ENCODE measurements around the gene SYP. TPM values are rescaled to one million over a fixed set of nuclear protein-coding genes. Genes with fewer than 3 reads are reported as not detected.

Gene SYP
- total RNA-seq, 1 experiment from 2014 or later = 0.75 TPM

DNA sequence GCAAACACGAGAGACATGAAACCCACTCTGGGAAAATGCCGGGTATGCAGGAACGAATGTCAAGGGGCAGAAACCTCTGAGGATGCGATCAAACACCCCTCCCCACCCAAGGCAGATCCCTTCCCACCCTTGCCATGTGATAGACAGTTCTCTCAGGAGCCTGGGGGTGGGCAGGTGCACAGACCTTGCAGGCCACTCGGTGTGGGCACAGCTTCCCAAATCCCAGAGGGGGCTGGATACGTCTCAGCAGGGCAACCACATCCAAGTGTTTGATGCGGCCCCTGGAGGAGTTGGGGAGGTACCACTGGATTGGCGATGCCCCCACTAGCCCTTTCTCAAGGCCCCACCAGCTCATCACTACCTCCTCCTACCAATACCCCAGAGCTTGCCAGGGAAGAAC, 10.4 kb upstream of the SYP start:
- Mint-ChIP-seq H3K27ac (ENCODE audit: low read depth, unreplicated experiment) (no peak overlapping the region), H3K4me3 (ENCODE audit: unreplicated experiment) (no peak overlapping the region), H3K27me3 (ENCODE audit: insufficient read depth, unreplicated experiment) (no peaks in the 10 kb centered on the region), H3K9me3 (ENCODE audit: unreplicated experiment) (peaks cover 12% of the 10 kb centered on the region), H3K36me3 (ENCODE audit: insufficient read depth, unreplicated experiment) (no peaks in the 10 kb centered on the region), H3K4me1 (ENCODE audit: insufficient read depth, unreplicated experiment) (no peaks in the 10 kb centered on the region)
- intact Hi-C loops (cut with micrococcal nuclease) = no loop called here
- ChIA-PET POLR2A (no interaction called here), CTCF (interaction anchor here (0.6 kb wide), 1 partner anchor 127 kb away, joined by 3 read pairs; no protein-coding TSS in a partner anchor)
- no peak for DNase-seq (ENCODE audit: unreplicated experiment)
- no peak for TF ChIP-seq CTCF (IDR thresholded peaks at IDR 0.05; ENCODE audit: unreplicated experiment)
- BruUV-seq (replicated peaks) = no TSS peak

DNA sequence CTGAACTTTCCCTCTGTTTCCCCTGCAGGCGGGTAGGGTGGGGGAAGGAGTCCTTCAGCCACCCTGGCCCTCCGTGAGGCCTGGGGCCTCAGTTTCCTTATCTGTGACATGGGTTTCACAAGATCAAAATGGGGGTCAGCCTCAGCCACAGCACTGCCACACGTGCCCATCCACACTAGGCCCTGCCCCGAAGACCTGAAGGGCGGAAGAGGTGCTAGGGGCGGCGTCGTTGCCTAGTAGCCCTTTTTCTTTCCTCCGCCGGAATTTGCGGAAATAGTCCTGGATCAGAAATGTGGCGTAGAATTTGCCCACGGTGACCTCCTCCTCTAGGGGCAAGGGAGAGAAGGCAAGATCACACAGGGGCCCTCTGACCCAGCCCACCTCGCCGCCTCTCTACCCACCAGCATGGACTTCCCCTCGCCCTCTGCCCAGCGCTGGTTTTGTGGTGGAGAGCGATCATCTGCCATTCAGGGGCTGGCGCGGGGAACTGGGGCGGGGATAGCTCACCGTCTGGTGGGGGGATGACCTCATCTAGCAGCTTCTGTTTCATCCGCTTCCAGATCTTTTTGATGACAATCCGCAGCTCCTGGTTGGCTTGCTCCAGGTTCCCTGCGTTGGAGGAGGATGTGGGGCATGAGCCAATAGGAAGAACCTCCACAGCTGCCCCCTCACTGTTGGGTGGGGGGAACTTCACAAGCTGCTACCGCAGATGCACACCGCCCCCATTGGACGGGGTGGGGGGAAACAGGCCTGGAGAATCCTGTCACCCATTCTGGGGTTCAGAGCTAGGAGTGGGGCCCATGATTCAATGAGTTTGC, 9.7 kb upstream of the SYP start:
- Mint-ChIP-seq H3K36me3 (ENCODE audit: insufficient read depth, unreplicated experiment) (no peaks in the 10 kb centered on the region), H3K4me1 (ENCODE audit: insufficient read depth, unreplicated experiment) (no peaks in the 10 kb centered on the region), H3K4me3 (ENCODE audit: unreplicated experiment) (no peak overlapping the region), H3K27me3 (ENCODE audit: insufficient read depth, unreplicated experiment) (no peaks in the 10 kb centered on the region), H3K9me3 (ENCODE audit: unreplicated experiment) (peaks cover 12% of the 10 kb centered on the region), H3K27ac (ENCODE audit: low read depth, unreplicated experiment) (no peak overlapping the region)
- intact Hi-C loops (cut with micrococcal nuclease) = no loop called here
- no peak for TF ChIP-seq CTCF (IDR thresholded peaks at IDR 0.05; ENCODE audit: unreplicated experiment)
- DNase-seq (ENCODE audit: unreplicated experiment) = no peak
- ChIA-PET CTCF (interaction anchor here (0.6 to 1.1 kb wide), 2 partner anchors 19 to 127 kb away, joined by 3 to 4 read pairs; no protein-coding TSS in a partner anchor), POLR2A (no interaction called here)
- no TSS peak for BruUV-seq (replicated peaks)

DNA sequence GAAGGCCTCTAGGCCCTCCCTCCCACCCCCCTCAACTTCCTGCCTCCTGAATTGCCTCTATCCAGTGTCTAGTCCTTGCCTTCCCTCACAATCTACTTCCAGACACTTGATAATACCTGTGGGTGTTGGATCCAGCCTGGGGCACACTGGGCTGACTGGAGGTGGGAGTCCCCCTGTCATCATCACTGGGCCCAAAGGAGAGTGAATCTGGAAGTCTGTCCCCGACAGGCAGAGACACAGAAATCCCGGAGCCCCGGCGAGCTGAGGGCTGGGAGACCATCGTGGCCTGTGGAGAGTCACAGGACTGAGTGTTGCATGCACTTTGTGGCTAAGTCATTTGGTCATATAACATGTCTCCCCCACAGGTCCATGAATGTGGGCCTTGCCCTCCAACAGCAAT, 8.4 kb upstream of the SYP start:
- BruUV-seq (replicated peaks) = no TSS peak
- H3K4me3 Mint-ChIP-seq (ENCODE audit: unreplicated experiment) = no peak overlapping the region
- H3K4me1 Mint-ChIP-seq (ENCODE audit: insufficient read depth, unreplicated experiment) = no peaks in the 10 kb centered on the region
- H3K27ac Mint-ChIP-seq (ENCODE audit: low read depth, unreplicated experiment) = no peak overlapping the region
- H3K36me3 Mint-ChIP-seq (ENCODE audit: insufficient read depth, unreplicated experiment) = no peaks in the 10 kb centered on the region
- POLR2A ChIA-PET = interaction anchor here (0.9 kb wide), 1 partner anchor 9 kb away, joined by 3 read pairs; no protein-coding TSS in a partner anchor
- no peaks in the 10 kb centered on the region for H3K27me3 Mint-ChIP-seq (ENCODE audit: insufficient read depth, unreplicated experiment)
- H3K9me3 Mint-ChIP-seq (ENCODE audit: unreplicated experiment) = peaks cover 9% of the 10 kb centered on the region
- intact Hi-C loops (cut with micrococcal nuclease) = no loop called here
- no peak for DNase-seq (ENCODE audit: unreplicated experiment)
- TF ChIP-seq CTCF (IDR thresholded peaks at IDR 0.05; ENCODE audit: unreplicated experiment) = no peak
- CTCF ChIA-PET = interaction anchor here (1.1 to 1.8 kb wide), 2 partner anchors 16 to 20 kb away, joined by 4 to 6 read pairs; no protein-coding TSS in a partner anchor

GRCh38 chrX:49206543-49206942, 6.5 kb upstream of the SYP start:
- Mint-ChIP-seq H3K27ac (ENCODE audit: low read depth, unreplicated experiment) (no peak overlapping the region), H3K4me3 (ENCODE audit: unreplicated experiment) (no peak overlapping the region), H3K9me3 (ENCODE audit: unreplicated experiment) (no peaks in the 10 kb centered on the region), H3K27me3 (ENCODE audit: insufficient read depth, unreplicated experiment) (no peaks in the 10 kb centered on the region), H3K36me3 (ENCODE audit: insufficient read depth, unreplicated experiment) (no peaks in the 10 kb centered on the region), H3K4me1 (ENCODE audit: insufficient read depth, unreplicated experiment) (no peaks in the 10 kb centered on the region)
- no TSS peak for BruUV-seq (replicated peaks)
- DNase-seq (ENCODE audit: unreplicated experiment) = no peak
- no peak for TF ChIP-seq CTCF (IDR thresholded peaks at IDR 0.05; ENCODE audit: unreplicated experiment)
- intact Hi-C loops (cut with micrococcal nuclease) = no loop called here
- POLR2A ChIA-PET = no interaction called here
- CTCF ChIA-PET = no interaction called here

Data from MCF 10A (cell line).